IMR-90 (cell line): ENCODE results near the gene ZNF85. TPM values are rescaled to one million over a fixed set of nuclear protein-coding genes. Genes with fewer than 3 reads are reported as not detected.

Experiments used
- ATAC-seq: fragments of 200-7000 bp; cut with Tn5 transposase; 2 replicates; pipeline ENCODE4 v1.9.1; 2020; ENCODE audit warnings: low read depth, mild to moderate bottlenecking, moderate library complexity
- BruUV-seq: library from RNA; stranded (reverse); fragments of 400-500 nt; replicated peaks from 2 replicates; lab custom pipeline; 2021; lab: Mats Ljungman, UMichigan
- CTCF ChIA-PET: fragments of 300-600 bp; formaldehyde crosslinking; extraction: SDS; loops from one replicate; lab custom pipeline; 2021; ENCODE audit warnings: antibody characterized with exemption; lab: Yijun Ruan, JAX
- POLR2A ChIA-PET: fragments of 300-600 bp; sonication (Branson Sonifier 250); formaldehyde crosslinking; loops from one replicate; lab custom pipeline; 2022; ENCODE audit warnings: antibody characterized with exemption; ENCODE audit not compliant: unreplicated experiment; lab: Charles Lee
- DNase-seq: peaks from one replicate; pipeline ENCODE4 v3.0.0; 2013
- H2AFZ ChIP-seq: replicated peaks from 2 replicates; pipeline ENCODE3; 2013; ENCODE audit warnings: low read length, mild to moderate bottlenecking; ENCODE audit not compliant: poor library complexity
- H2AK5ac ChIP-seq: 2 replicates; pipeline ENCODE4 v1.6.1; 2013; ENCODE audit warnings: low read depth, low read length, inconsistent platforms
- H2AK9ac ChIP-seq: replicated peaks from 2 replicates; pipeline ENCODE3; 2013; ENCODE audit warnings: mild to moderate bottlenecking, low read depth, low read length, moderate library complexity; ENCODE audit not compliant: poor library complexity
- H2BK120ac ChIP-seq: 2 replicates; pipeline ENCODE4 v1.6.1; 2013; ENCODE audit warnings: low read depth, low read length, inconsistent platforms
- H2BK15ac ChIP-seq: 3 replicates; pipeline ENCODE4 v1.6.1; 2013; ENCODE audit warnings: low read depth, low read length, inconsistent platforms
- H2BK20ac ChIP-seq: 2 replicates; pipeline ENCODE4 v1.6.1; 2013; ENCODE audit warnings: low read depth, mild to moderate bottlenecking, inconsistent platforms, low read length, moderate library complexity
- H2BK5ac ChIP-seq: 2 replicates; pipeline ENCODE4 v1.6.1; 2013; ENCODE audit warnings: mild to moderate bottlenecking, low read depth, low read length, inconsistent platforms; ENCODE audit not compliant: poor library complexity, severe bottlenecking
- H3K14ac ChIP-seq: replicated peaks from 2 replicates; pipeline ENCODE4 v1.6.1; 2013; ENCODE audit warnings: low read depth, low read length, inconsistent platforms
- H3K18ac ChIP-seq: 2 replicates; pipeline ENCODE4 v1.6.1; 2013; ENCODE audit warnings: low read depth, low read length, control low read depth
- H3K23ac ChIP-seq: 2 replicates; pipeline ENCODE4 v1.6.1; 2013; ENCODE audit warnings: low read depth, low read length, inconsistent platforms
- H3K27ac ChIP-seq: 2 replicates; pipeline ENCODE4 v1.5.1; 2013; ENCODE audit warnings: mild to moderate bottlenecking, control low read depth, low read length; ENCODE audit not compliant: insufficient read depth
- H3K27me3 ChIP-seq: 2 replicates; pipeline ENCODE4 v1.6.1; 2013; ENCODE audit warnings: low read length; ENCODE audit not compliant: control insufficient read depth, insufficient read depth
- H3K36me3 ChIP-seq: 2 replicates; pipeline ENCODE4 v1.6.1; 2013; ENCODE audit warnings: low read length, mixed read lengths; ENCODE audit not compliant: control insufficient read depth, insufficient read depth
- H3K4ac ChIP-seq: 2 replicates; pipeline ENCODE4 v1.6.1; 2013; ENCODE audit warnings: low read depth, low read length, inconsistent platforms
- H3K4me1 ChIP-seq: 2 replicates; pipeline ENCODE4 v1.6.1; 2013; ENCODE audit warnings: low read length, mixed read lengths; ENCODE audit not compliant: control insufficient read depth, insufficient read depth
- H3K4me2 ChIP-seq: 2 replicates; pipeline ENCODE4 v1.6.1; 2013; ENCODE audit warnings: low read depth, mild to moderate bottlenecking, control low read depth, low read length, moderate library complexity
- H3K4me3 ChIP-seq: 2 replicates; pipeline ENCODE4 v1.5.1; 2013; ENCODE audit warnings: low read depth, mild to moderate bottlenecking, control low read depth, low read length, moderate library complexity; ENCODE audit not compliant: insufficient read depth
- H3K56ac ChIP-seq: 2 replicates; pipeline ENCODE4 v1.6.1; 2013; ENCODE audit warnings: low read length, inconsistent platforms; ENCODE audit not compliant: insufficient read depth; ENCODE audit errors: extremely low read depth
- H3K79me1 ChIP-seq, 2 experiments: 2 replicates each; pipeline ENCODE4 v1.6.1; 2013; ENCODE audit warnings: low read length in 2 of 2, inconsistent platforms in 1 of 2, low read depth in 1 of 2
- H3K9ac ChIP-seq: 2 replicates; pipeline ENCODE4 v1.6.1; 2013; ENCODE audit warnings: low read depth, low read length, control low read depth
- H3K9me1 ChIP-seq: 2 replicates; pipeline ENCODE4 v1.6.1; 2013; ENCODE audit warnings: low read length, inconsistent platforms; ENCODE audit not compliant: insufficient read depth
- H3K9me3 ChIP-seq: 2 replicates; pipeline ENCODE4 v1.6.1; 2013; ENCODE audit warnings: low read length; ENCODE audit not compliant: control insufficient read depth, insufficient read depth
- H4K20me1 ChIP-seq: 2 replicates; pipeline ENCODE4 v1.6.1; 2013; ENCODE audit warnings: low read length, inconsistent platforms; ENCODE audit not compliant: insufficient read depth
- H4K5ac ChIP-seq: 2 replicates; pipeline ENCODE4 v1.6.1; 2013; ENCODE audit warnings: mild to moderate bottlenecking, low read depth, low read length, control low read depth
- H4K8ac ChIP-seq, 2 experiments: 2 replicates each; pipeline ENCODE4 v1.6.1; 2013; ENCODE audit warnings: low read depth in 2 of 2, low read length in 2 of 2, control low read depth in 1 of 2, inconsistent platforms in 1 of 2
- H4K91ac ChIP-seq: 2 replicates; pipeline ENCODE4 v1.6.1; 2013; ENCODE audit warnings: low read depth, low read length, inconsistent platforms; ENCODE audit not compliant: insufficient read depth
- BHLHE40 ChIP-seq: fragments of 150-350 bp; IDR thresholded peaks from 2 replicates; pipeline ENCODE4 v1.6.1; 2016; ENCODE audit warnings: mild to moderate bottlenecking, low read depth, low read length
- CEBPB ChIP-seq: IDR thresholded peaks from 2 replicates; pipeline ENCODE4 v1.6.1; 2012; ENCODE audit warnings: low read depth, low read length, improper control_type of control experiment
- CHD1 ChIP-seq: IDR thresholded peaks from 2 replicates; pipeline ENCODE4 v1.6.1; 2012; ENCODE audit warnings: low read depth, low read length, improper control_type of control experiment
- ELK1 ChIP-seq: fragments of 150-350 bp; IDR thresholded peaks from 2 replicates; pipeline ENCODE4 v1.6.1; 2016; ENCODE audit warnings: low read depth, mild to moderate bottlenecking, low read length, moderate library complexity, borderline replicate concordance
- FOS ChIP-seq: fragments of 150-350 bp; IDR thresholded peaks from 2 replicates; pipeline ENCODE4 v1.6.1; 2016; ENCODE audit warnings: low read depth, low read length
- MAFK ChIP-seq: IDR thresholded peaks from 2 replicates; pipeline ENCODE4 v1.6.1; 2012; ENCODE audit warnings: low read depth, low read length, improper control_type of control experiment
- MAZ ChIP-seq: IDR thresholded peaks from 2 replicates; pipeline ENCODE4 v1.6.1; 2012; ENCODE audit warnings: low read depth, mild to moderate bottlenecking, low read length, improper control_type of control experiment, moderate library complexity, borderline replicate concordance
- MXI1 ChIP-seq: IDR thresholded peaks from 2 replicates; pipeline ENCODE4 v1.6.1; 2012; ENCODE audit warnings: low read depth, mild to moderate bottlenecking, low read length, moderate library complexity, borderline replicate concordance
- NFE2L2 ChIP-seq: fragments of 150-350 bp; IDR thresholded peaks from 2 replicates; pipeline ENCODE4 v1.6.1; 2016; ENCODE audit warnings: low read depth, mild to moderate bottlenecking, low read length
- POLR2A ChIP-seq: IDR thresholded peaks from 2 replicates; pipeline ENCODE4 v1.6.1; 2012; ENCODE audit warnings: mild to moderate bottlenecking, low read depth, low read length
- RAD21 ChIP-seq: IDR thresholded peaks from 2 replicates; pipeline ENCODE4 v1.6.1; 2012; ENCODE audit warnings: low read length, improper control_type of control experiment
- RCOR1 ChIP-seq: IDR thresholded peaks from 2 replicates; pipeline ENCODE4 v1.6.1; 2012; ENCODE audit warnings: mild to moderate bottlenecking, low read length, improper control_type of control experiment; ENCODE audit not compliant: insufficient replicate concordance
- RFX5 ChIP-seq: IDR thresholded peaks from 2 replicates; pipeline ENCODE4 v1.8.0; 2012; ENCODE audit warnings: low read depth, mild to moderate bottlenecking, low read length, moderate library complexity
- SMC3 ChIP-seq: fragments of 150-350 bp; IDR thresholded peaks from 2 replicates; pipeline ENCODE4 v1.6.1; 2016; ENCODE audit warnings: low read depth, mild to moderate bottlenecking, antibody characterized with exemption, low read length, moderate library complexity
- WGBS, 2 experiments: methylation state at CpG; one replicate each; pipeline versions ENCODE4 v1.1.5 to v1.1.7; 2013; ENCODE audit warnings: missing lambda C conversion rate in 2 of 2; ENCODE audit not compliant: insufficient read length in 1 of 2; ENCODE audit errors: extremely low coverage in 2 of 2; 5-methylcytosine and 5-hydroxymethylcytosine counted together
- dilution Hi-C: fragments of 300-500 bp; cut with HindIII; formaldehyde crosslinking; loops from one replicate; pipeline ENCODE4 v1.14.3; 2018; ENCODE audit warnings: low sequenced_read_pairs; ENCODE audit not compliant: unreplicated experiment
- in situ Hi-C: fragments of 300-500 bp; cut with MboI; formaldehyde crosslinking; loops from 3 replicates; pipeline ENCODE4 v1.14.3; 2019; ENCODE audit warnings: low sequenced_read_pairs, inconsistent platforms, mixed read lengths
- intact Hi-C: fragments of 100-400 bp; cut with micrococcal nuclease; formaldehyde crosslinking; loops from 2 replicates; pipeline ENCODE4 v1.10.0; 2022
- polyA plus RNA-seq, 3 experiments: library from polyadenylated mRNA; depleted of rRNA; stranded (reverse); fragments of >200 nt; gene quantifications; 2 replicates each; pipeline ENCODE4 v1.2.3, GENCODE V29; 2012; ENCODE audit warnings: low replicate concordance in 1 of 3
- total RNA-seq: library from RNA; depleted of rRNA; stranded (reverse); fragments of >200 nt; gene quantifications from 2 replicates; pipeline ENCODE4 v1.2.3, GENCODE V29; 2012
- TF ChIP-seq, protein P1 (sequence below): conservative IDR thresholded peaks from 2 replicates; pipeline ENCODE4 v1.5.1; 2012; ENCODE audit warnings: mild to moderate bottlenecking, low read depth, low read length, improper control_type of control experiment
- TF ChIP-seq, protein P2 (sequence below): fragments of 150-350 bp; IDR thresholded peaks from 2 replicates; pipeline ENCODE4 v1.6.1; 2017; ENCODE audit warnings: mild to moderate bottlenecking, antibody characterized with exemption, low read length, low read depth

Gene ZNF85
- total and polyA plus RNA-seq, 2 of the 4 experiments (the other 2 are of a cell fraction) = 3.1 to 5.9 TPM

DNA sequence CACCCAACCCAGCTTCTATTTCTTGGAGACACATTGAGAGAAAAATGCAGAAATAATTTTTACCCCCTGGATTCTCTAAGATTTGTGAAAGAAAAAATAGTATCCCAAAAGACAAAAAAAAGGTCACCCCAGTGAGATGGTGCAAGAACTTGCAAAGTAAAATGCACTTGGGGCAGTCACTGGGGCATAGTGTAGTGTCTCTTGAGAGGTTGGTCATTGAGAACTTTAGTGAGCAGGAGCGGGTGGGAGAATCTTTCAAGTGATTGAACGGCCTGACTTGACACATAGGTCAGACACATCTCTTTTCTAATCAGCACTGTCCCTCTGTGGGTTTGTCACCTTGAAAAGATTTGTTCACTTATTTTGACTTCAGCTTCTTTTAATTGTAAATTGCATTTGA is 2.4 kb downstream of the ZNF85 start:
- TF ChIP-seq MAFK (no peak), RAD21 (no peak), FOS (no peak), CHD1 (no peak), ELK1 (no peak), MXI1 (no peak), POLR2A (no peak), RCOR1 (no peak), CEBPB (no peak), NFE2L2 (no peak), RFX5 (no peak), SMC3 (no peak), MAZ (no peak), BHLHE40 (no peak)
- TF ChIP-seq, protein P1, sequence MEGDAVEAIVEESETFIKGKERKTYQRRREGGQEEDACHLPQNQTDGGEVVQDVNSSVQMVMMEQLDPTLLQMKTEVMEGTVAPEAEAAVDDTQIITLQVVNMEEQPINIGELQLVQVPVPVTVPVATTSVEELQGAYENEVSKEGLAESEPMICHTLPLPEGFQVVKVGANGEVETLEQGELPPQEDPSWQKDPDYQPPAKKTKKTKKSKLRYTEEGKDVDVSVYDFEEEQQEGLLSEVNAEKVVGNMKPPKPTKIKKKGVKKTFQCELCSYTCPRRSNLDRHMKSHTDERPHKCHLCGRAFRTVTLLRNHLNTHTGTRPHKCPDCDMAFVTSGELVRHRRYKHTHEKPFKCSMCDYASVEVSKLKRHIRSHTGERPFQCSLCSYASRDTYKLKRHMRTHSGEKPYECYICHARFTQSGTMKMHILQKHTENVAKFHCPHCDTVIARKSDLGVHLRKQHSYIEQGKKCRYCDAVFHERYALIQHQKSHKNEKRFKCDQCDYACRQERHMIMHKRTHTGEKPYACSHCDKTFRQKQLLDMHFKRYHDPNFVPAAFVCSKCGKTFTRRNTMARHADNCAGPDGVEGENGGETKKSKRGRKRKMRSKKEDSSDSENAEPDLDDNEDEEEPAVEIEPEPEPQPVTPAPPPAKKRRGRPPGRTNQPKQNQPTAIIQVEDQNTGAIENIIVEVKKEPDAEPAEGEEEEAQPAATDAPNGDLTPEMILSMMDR = no peak
- TF ChIP-seq, protein P2, sequence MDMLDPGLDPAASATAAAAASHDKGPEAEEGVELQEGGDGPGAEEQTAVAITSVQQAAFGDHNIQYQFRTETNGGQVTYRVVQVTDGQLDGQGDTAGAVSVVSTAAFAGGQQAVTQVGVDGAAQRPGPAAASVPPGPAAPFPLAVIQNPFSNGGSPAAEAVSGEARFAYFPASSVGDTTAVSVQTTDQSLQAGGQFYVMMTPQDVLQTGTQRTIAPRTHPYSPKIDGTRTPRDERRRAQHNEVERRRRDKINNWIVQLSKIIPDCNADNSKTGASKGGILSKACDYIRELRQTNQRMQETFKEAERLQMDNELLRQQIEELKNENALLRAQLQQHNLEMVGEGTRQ = no peak
- no peaks in the 10 kb centered on the region for H3K4me1 ChIP-seq
- no peak overlapping the region for H2AFZ ChIP-seq
- no peak overlapping the region for H4K5ac ChIP-seq
- H3K9me3 ChIP-seq = no peaks in the 10 kb centered on the region
- no peaks in the 10 kb centered on the region; the same call in 1 of the 2 replicates for H3K36me3 ChIP-seq
- H2AK9ac ChIP-seq = no peak overlapping the region
- H4K20me1 ChIP-seq = no peaks in the 10 kb centered on the region; the same call in 1 of the 2 replicates
- H3K27me3 ChIP-seq = no peaks in the 10 kb centered on the region
- ATAC-seq (no peak), DNase-seq (no peak)
- in situ Hi-C loops (no loop called here), dilution Hi-C loops (no loop called here), intact Hi-C loops (no loop called here)
- H4K91ac ChIP-seq = no peak overlapping the region
- no peak overlapping the region for H3K27ac ChIP-seq
- H3K79me1 ChIP-seq = peaks cover 6 to 7% of the 10 kb centered on the region in 2 experiments; a peak in 3 of 4 replicates
- H4K8ac ChIP-seq = no peak overlapping the region
- H3K56ac ChIP-seq = no peak overlapping the region
- no peak overlapping the region for H2BK120ac ChIP-seq
- H2BK20ac ChIP-seq = no peak overlapping the region
- H3K4me3 ChIP-seq = no peak overlapping the region
- H2AK5ac ChIP-seq = no peak overlapping the region
- H3K9me1 ChIP-seq = no peaks in the 10 kb centered on the region
- WGBS, 2 experiments = no CpG with 5 or more reads among the region's 2 CpGs
- no peak overlapping the region for H3K18ac ChIP-seq
- H3K4ac ChIP-seq = no peak overlapping the region
- H3K9ac ChIP-seq = no peak overlapping the region
- no TSS peak for BruUV-seq
- no peak overlapping the region for H2BK15ac ChIP-seq
- no peak overlapping the region for H2BK5ac ChIP-seq
- no peak overlapping the region for H3K23ac ChIP-seq
- H3K14ac ChIP-seq = no peak overlapping the region
- H3K4me2 ChIP-seq = no peak overlapping the region
- ChIA-PET POLR2A (no interaction called here), CTCF (interaction anchor here (0.6 kb wide), 2 partner anchors 117 to 390 kb away, joined by 3 to 4 read pairs; no protein-coding TSS in a partner anchor)
